Testis (tissue), 3 donors: ENCODE results near the gene GRM2. TPM values are rescaled to one million over a fixed set of nuclear protein-coding genes. Genes with fewer than 3 reads are reported as not detected.

Source experiments
- DNase-seq: peaks from one replicate; pipeline ENCODE4 v3.0.0-alpha.2; 2019
- H3K27ac ChIP-seq, 2 donors: fragments of 200-600 bp; sonication (generic); one replicate each; pipeline ENCODE4 v1.5.1; 2019
- H3K27me3 ChIP-seq: fragments of 200-600 bp; sonication (generic); one replicate; pipeline ENCODE4 v1.5.1; 2019
- H3K36me3 ChIP-seq: fragments of 200-600 bp; sonication (generic); one replicate; pipeline ENCODE4 v1.5.1; 2017; ENCODE audit warnings: low read depth; ENCODE audit errors: missing control alignments
- H3K4me1 ChIP-seq: fragments of 200-600 bp; sonication (generic); one replicate; pipeline ENCODE4 v1.5.1; 2019
- H3K4me3 ChIP-seq, 2 donors: fragments of 200-600 bp; sonication (generic); one replicate each; pipeline ENCODE4 v1.5.1; 2017 to 2019
- H3K9me3 ChIP-seq: fragments of 200-600 bp; sonication (generic); one replicate; pipeline ENCODE4 v1.5.1; 2017
- POLR2A ChIP-seq: fragments of 450-650 bp; IDR thresholded peaks from one replicate; pipeline ENCODE4 v1.6.1; 2017; ENCODE audit warnings: antibody characterized with exemption, mild to moderate bottlenecking, moderate library complexity
- WGBS, 2 donors: methylation state at CpG; one replicate each; pipeline ENCODE4 v1.1.5; 2018; 5-methylcytosine and 5-hydroxymethylcytosine counted together
- intact Hi-C: fragments of 100-400 bp; cut with DNase I; formaldehyde crosslinking; loops from one replicate; pipeline ENCODE4 v1.15.1; 2023; ENCODE audit warnings: low total_unique reads
- polyA plus RNA-seq: library from polyadenylated mRNA; stranded (reverse); fragments of 350-450 nt; fragmentation: Illumina TruSeq; extraction: RNeasy Lipid Tissue Mini Kit (QIAGEN cat#74804); gene quantifications from one replicate; pipeline ENCODE4 v1.2.3, GENCODE V29; 2014; ENCODE audit warnings: low read depth, low replicate concordance; ENCODE audit not compliant: insufficient read depth
- total RNA-seq, 2 donors: library from RNA; depleted of rRNA; stranded (reverse); fragments of >200 nt; gene quantifications; one replicate each; pipeline ENCODE4 v1.2.3, GENCODE V29; 2016
- TF ChIP-seq, protein P1 (sequence below), 3 experiments: fragments of 450-650 bp in 2 of 3; fragments of 200-600 bp in 1 of 3; sonication (generic) in 1 of 3; IDR thresholded peaks; one replicate each; pipeline ENCODE4 v1.5.1; 2016 to 2019; ENCODE audit warnings: antibody characterized with exemption in 3 of 3, mild to moderate bottlenecking in 2 of 3, moderate library complexity in 1 of 3

Gene GRM2
- total and polyA plus RNA-seq, 3 donors from 2014 or later, result 10.7 to 34.7 (median 16.9) TPM

DNA sequence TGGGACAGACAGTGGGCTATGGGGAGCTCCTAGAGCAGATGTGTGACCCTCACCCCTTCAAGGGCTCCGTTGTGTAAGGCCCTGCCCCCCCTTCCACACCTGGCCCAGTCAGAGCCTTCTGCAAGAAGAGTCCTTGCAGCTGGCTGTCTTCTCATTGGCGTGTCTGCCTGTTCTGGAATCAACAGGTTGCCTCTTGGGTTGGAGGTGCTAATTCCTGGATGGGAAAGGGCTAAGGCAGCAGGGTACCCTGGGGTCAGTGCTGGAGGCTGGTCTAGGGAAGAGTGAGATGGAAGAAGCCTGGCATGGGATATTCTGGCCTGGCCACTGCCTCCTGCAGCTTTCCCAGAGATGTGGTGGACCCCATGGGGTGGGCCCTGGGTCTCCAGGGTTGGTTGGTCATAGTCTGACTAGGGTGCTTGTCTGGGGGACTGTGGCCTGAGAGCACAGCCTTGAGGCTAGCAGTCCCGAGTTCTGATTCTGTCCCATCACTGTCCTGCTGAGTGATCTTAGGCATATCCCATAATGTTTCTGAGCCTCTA, 30.7 kb upstream of the GRM2 start:
- DNase-seq, result no peak
- 94 to 100% methylated on average over 3 of the region's 3 CpGs for WGBS, 2 donors
- no peaks in the 10 kb centered on the region for H3K9me3 ChIP-seq
- intact Hi-C loops, result no loop called here
- peaks cover 29% of the 10 kb centered on the region for H3K4me1 ChIP-seq
- H3K27me3 ChIP-seq, result no peaks in the 10 kb centered on the region
- no peaks in the 10 kb centered on the region for H3K36me3 ChIP-seq
- H3K27ac ChIP-seq, result no peak overlapping the region
- no peak overlapping the region for H3K4me3 ChIP-seq
- TF ChIP-seq, protein P1, sequence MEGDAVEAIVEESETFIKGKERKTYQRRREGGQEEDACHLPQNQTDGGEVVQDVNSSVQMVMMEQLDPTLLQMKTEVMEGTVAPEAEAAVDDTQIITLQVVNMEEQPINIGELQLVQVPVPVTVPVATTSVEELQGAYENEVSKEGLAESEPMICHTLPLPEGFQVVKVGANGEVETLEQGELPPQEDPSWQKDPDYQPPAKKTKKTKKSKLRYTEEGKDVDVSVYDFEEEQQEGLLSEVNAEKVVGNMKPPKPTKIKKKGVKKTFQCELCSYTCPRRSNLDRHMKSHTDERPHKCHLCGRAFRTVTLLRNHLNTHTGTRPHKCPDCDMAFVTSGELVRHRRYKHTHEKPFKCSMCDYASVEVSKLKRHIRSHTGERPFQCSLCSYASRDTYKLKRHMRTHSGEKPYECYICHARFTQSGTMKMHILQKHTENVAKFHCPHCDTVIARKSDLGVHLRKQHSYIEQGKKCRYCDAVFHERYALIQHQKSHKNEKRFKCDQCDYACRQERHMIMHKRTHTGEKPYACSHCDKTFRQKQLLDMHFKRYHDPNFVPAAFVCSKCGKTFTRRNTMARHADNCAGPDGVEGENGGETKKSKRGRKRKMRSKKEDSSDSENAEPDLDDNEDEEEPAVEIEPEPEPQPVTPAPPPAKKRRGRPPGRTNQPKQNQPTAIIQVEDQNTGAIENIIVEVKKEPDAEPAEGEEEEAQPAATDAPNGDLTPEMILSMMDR (IDR thresholded peaks at IDR 0.05), result no peak
- TF ChIP-seq POLR2A, result no peak

DNA sequence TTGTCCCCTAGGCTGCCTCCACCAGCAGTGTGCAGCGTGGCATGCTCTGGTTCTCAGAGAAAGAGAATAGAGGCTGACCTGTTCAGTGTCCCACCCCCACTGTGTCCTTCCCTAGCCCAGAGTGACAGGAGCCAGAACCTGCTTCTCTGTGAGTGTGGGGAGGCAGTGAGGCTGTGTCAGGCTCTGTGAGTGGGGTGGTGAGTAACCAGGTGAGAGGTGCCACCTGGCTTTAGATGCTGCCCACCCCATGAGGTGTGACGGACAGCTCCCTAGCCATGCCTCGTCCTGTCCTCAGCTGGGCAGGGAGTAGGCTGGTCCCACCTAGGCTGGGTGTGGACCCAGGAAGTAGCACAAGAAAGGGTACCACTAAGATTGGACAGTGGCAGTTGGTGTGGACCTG, 29.5 kb upstream of the GRM2 start:
- intact Hi-C loops, result no loop called here
- no peak overlapping the region for H3K4me3 ChIP-seq
- H3K27ac ChIP-seq, result no peak overlapping the region
- no peak for DNase-seq
- peaks cover 36% of the 10 kb centered on the region for H3K4me1 ChIP-seq
- TF ChIP-seq, protein P1 (IDR thresholded peaks at IDR 0.05), result no peak
- no peak for TF ChIP-seq POLR2A
- no peaks in the 10 kb centered on the region for H3K9me3 ChIP-seq
- 89 to 90% methylated on average over 3 of the region's 3 CpGs for WGBS, 2 donors
- H3K27me3 ChIP-seq, result no peaks in the 10 kb centered on the region
- H3K36me3 ChIP-seq, result no peaks in the 10 kb centered on the region

DNA sequence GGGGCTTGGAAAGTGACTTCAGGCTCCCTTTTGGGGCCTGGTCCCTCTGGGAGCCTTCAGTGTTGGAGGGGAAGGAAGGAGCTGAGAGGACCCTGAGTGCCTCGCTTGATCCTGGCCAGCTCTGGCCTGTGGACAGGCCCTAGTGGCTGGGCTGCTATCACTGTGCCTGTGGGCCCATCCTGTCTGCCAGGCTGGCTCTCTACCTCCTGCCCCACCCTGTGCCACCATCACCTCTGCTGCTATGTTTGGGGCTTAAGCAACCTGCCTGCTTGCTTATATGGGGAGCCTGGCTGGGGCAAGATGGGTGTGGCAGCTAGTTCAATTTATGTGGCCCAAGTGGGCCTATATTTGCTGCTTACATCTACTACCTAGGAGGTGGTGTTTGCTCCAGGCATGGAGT, 28.7 kb upstream of the GRM2 start:
- H3K27me3 ChIP-seq, result no peaks in the 10 kb centered on the region
- H3K9me3 ChIP-seq, result no peaks in the 10 kb centered on the region
- TF ChIP-seq POLR2A, result no peak
- TF ChIP-seq, protein P1 (IDR thresholded peaks at IDR 0.05), result no peak
- peaks cover 28% of the 10 kb centered on the region for H3K4me1 ChIP-seq
- no peak overlapping the region for H3K27ac ChIP-seq
- intact Hi-C loops, result no loop called here
- no peak for DNase-seq
- 80 to 100% methylated on average over 1 of the region's 1 CpG for WGBS, 2 donors
- H3K36me3 ChIP-seq, result no peaks in the 10 kb centered on the region
- no peak overlapping the region for H3K4me3 ChIP-seq

DNA sequence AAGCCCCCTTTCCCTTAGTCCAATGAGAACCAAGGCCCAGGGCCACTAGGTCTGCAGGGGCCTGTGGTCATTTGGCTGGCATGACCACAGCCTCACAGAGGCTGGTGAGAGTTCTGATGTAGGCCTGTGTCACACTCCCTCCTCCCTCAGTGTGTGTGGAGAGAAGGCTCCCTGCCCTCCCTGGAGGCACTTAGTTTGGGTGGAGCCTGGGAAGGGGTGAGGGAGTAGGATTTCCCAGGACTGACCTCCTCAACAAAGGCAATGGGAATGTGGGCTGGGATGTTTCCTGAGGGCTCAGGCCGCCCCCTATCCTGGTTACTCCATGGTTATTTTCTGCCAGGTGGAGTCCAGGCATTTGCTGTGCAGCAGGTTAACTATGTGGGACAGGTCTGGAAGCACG, 28.2 kb upstream of the GRM2 start:
- no peaks in the 10 kb centered on the region for H3K9me3 ChIP-seq
- no peak for DNase-seq
- intact Hi-C loops, result no loop called here
- H3K27ac ChIP-seq, result no peak overlapping the region
- TF ChIP-seq, protein P1 (IDR thresholded peaks at IDR 0.05), result no peak
- TF ChIP-seq POLR2A, result no peak
- H3K4me3 ChIP-seq, result no peak overlapping the region
- no peaks in the 10 kb centered on the region for H3K36me3 ChIP-seq
- H3K27me3 ChIP-seq, result no peaks in the 10 kb centered on the region
- peaks cover 23% of the 10 kb centered on the region for H3K4me1 ChIP-seq
- WGBS, 2 donors, result 81 to 92% methylated on average over 2 of the region's 2 CpGs

DNA sequence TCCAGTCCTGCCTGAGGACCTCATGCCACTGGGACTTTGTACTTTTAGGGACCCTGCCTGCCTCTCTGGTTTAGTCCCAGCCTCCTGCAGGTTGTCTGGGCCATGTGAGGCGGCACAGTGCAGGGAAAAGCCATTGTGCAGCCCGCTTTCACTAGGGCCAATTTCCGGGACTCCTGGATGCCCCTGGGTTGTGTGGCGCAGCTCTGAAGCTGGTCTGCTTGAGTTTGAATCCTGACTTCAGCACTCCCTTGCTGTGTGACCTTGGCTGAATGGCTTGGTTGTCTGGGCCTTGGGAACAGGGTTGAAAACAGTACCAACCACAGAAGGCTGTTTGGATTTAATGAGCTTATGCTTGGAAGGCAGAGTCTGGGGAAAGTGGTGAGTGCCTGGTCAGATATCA, 27.6 kb upstream of the GRM2 start:
- intact Hi-C loops, result no loop called here
- DNase-seq, result no peak
- no peak for TF ChIP-seq POLR2A
- TF ChIP-seq, protein P1 (IDR thresholded peaks at IDR 0.05), result no peak
- WGBS, 2 donors, result 85 to 94% methylated on average over 4 of the region's 4 CpGs
- no peak overlapping the region for H3K27ac ChIP-seq
- no peaks in the 10 kb centered on the region for H3K9me3 ChIP-seq
- no peak overlapping the region for H3K4me3 ChIP-seq
- H3K4me1 ChIP-seq, result peaks cover 21% of the 10 kb centered on the region
- H3K36me3 ChIP-seq, result no peaks in the 10 kb centered on the region
- no peaks in the 10 kb centered on the region for H3K27me3 ChIP-seq
